CD4-positive, alpha-beta memory T cell (primary cell): Measurements from ENCODE around the gene RSPRY1. TPM values are rescaled to one million over a fixed set of nuclear protein-coding genes. Genes with fewer than 3 reads are reported as not detected.
"Not testable (repeated sequence)": the region's sequence is repeated elsewhere in the genome, so short reads cannot be mapped to it uniquely, and the experiment has no call there.

Experiments used
- CTCF ChIA-PET: fragments of 350-600 bp; sonication (Branson Sonifier 250); formaldehyde crosslinking; loops from one replicate; lab custom pipeline; 2021; ENCODE audit warnings: inconsistent platforms; ENCODE audit not compliant: partially characterized antibody; lab: Charles Lee
- POLR2A ChIA-PET: fragments of 350-600 bp; sonication (Branson Sonifier 250); formaldehyde crosslinking; loops from one replicate; lab custom pipeline; 2021; ENCODE audit not compliant: partially characterized antibody; lab: Charles Lee
- DNase-seq, 5 donors: peaks; one replicate each; pipeline versions ENCODE4 v3.0.0 to v3.0.0-alpha.2; 2020 to 2022; ENCODE audit warnings: mixed read lengths in 1 of 5
- H3K27ac ChIP-seq: one replicate; pipeline ENCODE4 v1.7.0; 2013; ENCODE audit warnings: low read depth, low read length
- H3K27me3 ChIP-seq: 2 replicates; pipeline ENCODE4 v1.7.0; 2013; ENCODE audit warnings: mild to moderate bottlenecking, low read length, moderate library complexity; ENCODE audit not compliant: insufficient read depth
- H3K36me3 ChIP-seq: 2 replicates; pipeline ENCODE4 v1.7.0; 2013; ENCODE audit warnings: mild to moderate bottlenecking, low read length, moderate library complexity; ENCODE audit not compliant: insufficient read depth
- H3K4me1 ChIP-seq: 2 replicates; pipeline ENCODE4 v1.7.0; 2013; ENCODE audit warnings: mild to moderate bottlenecking, low read length, moderate library complexity; ENCODE audit not compliant: insufficient read depth
- H3K4me3 ChIP-seq, 2 donors: one replicate each; pipeline ENCODE4 v1.7.0; 2013; ENCODE audit warnings: low read length in 2 of 2, mild to moderate bottlenecking in 1 of 2
- H3K9me3 ChIP-seq, 2 donors: one replicate each; pipeline ENCODE4 v1.7.0; 2013; ENCODE audit warnings: low read length in 2 of 2, control low read depth in 1 of 2; ENCODE audit not compliant: control insufficient read depth in 1 of 2
- H3K27ac Mint-ChIP-seq, 7 donors: one replicate each; pipeline ENCODE4 v1.8.0; 2020 to 2021; ENCODE audit warnings: mixed read lengths in 7 of 7, mild to moderate bottlenecking in 6 of 7, inconsistent platforms in 3 of 7, moderate library complexity in 3 of 7
- H3K27me3 Mint-ChIP-seq, 2 donors: one replicate each; pipeline ENCODE4 v1.8.0; 2020 to 2021; ENCODE audit warnings: mixed read lengths in 2 of 2
- H3K36me3 Mint-ChIP-seq, 2 donors: one replicate each; pipeline ENCODE4 v1.8.0; 2020 to 2021; ENCODE audit warnings: mixed read lengths in 2 of 2, inconsistent platforms in 1 of 2, mild to moderate bottlenecking in 1 of 2
- H3K4me1 Mint-ChIP-seq, 4 donors: one replicate each; pipeline ENCODE4 v1.8.0; 2020 to 2021; ENCODE audit warnings: mixed read lengths in 4 of 4, mild to moderate bottlenecking in 1 of 4
- H3K4me3 Mint-ChIP-seq, 8 donors: one replicate each; pipeline ENCODE4 v1.8.0; 2020 to 2021; ENCODE audit warnings: mixed read lengths in 8 of 8, mild to moderate bottlenecking in 7 of 8, moderate library complexity in 6 of 8, inconsistent platforms in 3 of 8
- H3K9me3 Mint-ChIP-seq, 8 donors: one replicate each; pipeline ENCODE4 v1.8.0; 2020 to 2021; ENCODE audit warnings: mixed read lengths in 8 of 8, mild to moderate bottlenecking in 5 of 8, inconsistent platforms in 3 of 8, moderate library complexity in 1 of 8
- intact Hi-C: fragments of 100-400 bp; cut with micrococcal nuclease; formaldehyde crosslinking; loops from one replicate; pipeline ENCODE4 v1.15.1; 2023
- polyA plus RNA-seq, 2 donors: library from polyadenylated mRNA; unstranded; fragments of 300-500 nt; fragmentation: Illumina TruSeq; gene quantifications; one replicate each; pipeline ENCODE4 v1.2.3, GENCODE V29; 2021
- total RNA-seq, 2 experiments: library from RNA; stranded (reverse); gene quantifications; one replicate each; pipeline ENCODE4 v1.2.3, GENCODE V29; 2021

RSPRY1 gene
- total and polyA plus RNA-seq, 4 experiments from 2014 or later, result 28.5 to 38.0 (median 33.4) TPM

DNA sequence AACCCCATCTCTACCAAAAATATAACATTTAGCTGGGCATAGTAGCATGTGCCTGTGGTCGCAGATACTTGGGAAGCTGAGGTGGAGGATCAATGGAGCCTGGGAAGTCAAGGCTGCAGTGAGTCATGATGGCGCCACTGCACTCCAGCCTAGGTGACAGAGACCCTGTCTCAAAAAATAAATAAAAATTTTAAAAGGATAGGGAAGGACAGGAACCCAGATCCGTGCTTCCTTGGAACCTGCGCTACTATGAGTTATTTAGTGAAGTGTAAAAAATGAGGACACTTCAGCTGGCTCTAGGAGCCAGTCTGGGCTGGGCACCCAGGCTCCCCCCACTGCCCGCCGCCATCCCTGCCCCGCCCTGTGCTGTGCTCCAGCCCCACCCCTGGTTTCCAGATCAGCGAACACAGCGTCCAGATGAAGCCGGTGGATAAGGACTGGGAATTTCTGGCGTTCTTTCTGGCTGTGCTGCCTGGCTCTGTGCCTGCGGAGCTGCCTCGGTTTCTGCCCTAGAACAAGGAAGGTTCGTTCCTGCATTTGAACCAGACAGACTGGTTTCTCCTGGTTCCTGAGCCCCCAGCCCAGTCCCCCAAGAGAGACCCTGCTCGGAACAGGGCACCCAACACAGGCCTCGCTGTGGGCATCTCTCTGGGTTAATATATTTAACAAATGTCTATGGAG lies 79.9 kb downstream of the RSPRY1 start:
- CTCF ChIA-PET, result interaction anchor here (0.8 kb wide), 1 partner anchor 34 kb away, joined by 3 read pairs; no protein-coding TSS in a partner anchor
- no peaks in the 10 kb centered on the region for H3K9me3 Mint-ChIP-seq

DNA sequence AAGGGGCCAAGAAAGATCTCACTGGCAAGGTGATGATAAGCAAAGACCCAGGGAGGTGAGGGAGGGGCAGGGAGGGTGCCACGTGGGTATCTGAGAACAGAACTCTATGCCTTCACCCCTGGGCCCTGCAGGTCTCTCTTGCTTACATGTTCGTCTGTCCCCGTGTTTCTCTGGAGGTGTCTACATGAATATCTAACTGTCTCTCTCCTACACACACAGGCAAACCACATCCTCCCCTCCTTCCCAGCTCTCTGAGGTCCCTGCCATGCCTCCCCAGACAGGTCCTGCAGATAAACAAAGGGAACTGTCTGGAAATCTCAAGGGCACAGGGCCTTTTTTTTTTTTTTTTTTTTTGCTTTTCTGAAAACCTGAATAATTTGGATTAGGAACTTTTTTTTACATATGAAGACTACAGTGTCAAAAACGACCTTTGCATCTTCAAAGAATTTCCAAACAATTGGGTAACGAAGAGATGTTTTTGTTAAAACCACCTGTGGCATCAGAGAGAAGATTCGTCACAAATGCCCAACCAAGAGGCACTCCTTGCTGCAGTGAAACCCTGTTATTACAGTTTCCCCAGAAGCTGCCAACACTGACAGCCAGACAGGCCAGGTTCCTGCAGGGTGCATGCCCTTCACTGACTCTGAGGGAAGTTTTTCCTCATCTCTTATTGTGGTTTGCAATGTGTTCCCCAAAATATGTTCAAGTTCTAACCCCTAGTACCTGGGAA lies 80.6 kb downstream of the RSPRY1 start:
- no peaks in the 10 kb centered on the region for H3K36me3 Mint-ChIP-seq
- no peak overlapping the region for H3K4me3 ChIP-seq
- intact Hi-C loops, result loop anchor here (1.0 to 2.0 kb wide), 3 partner anchors 14 to 34 kb away; partner anchors contain the start of gene ARL2BP
- no peaks in the 10 kb centered on the region for H3K36me3 ChIP-seq
- DNase-seq, result peak; percentile 50 to 76 (median 57)
- H3K9me3 Mint-ChIP-seq, result no peaks in the 10 kb centered on the region
- CTCF ChIA-PET, result interaction anchor here (0.8 kb wide), 1 partner anchor 34 kb away, joined by 3 read pairs; no protein-coding TSS in a partner anchor
- peaks cover 44% of the 10 kb centered on the region for H3K4me1 ChIP-seq
- peaks cover 20 to 42% (median 25%) of the 10 kb centered on the region in 4 donors for H3K4me1 Mint-ChIP-seq
- H3K9me3 ChIP-seq, result no peaks in the 10 kb centered on the region
- H3K27ac ChIP-seq, result peak overlapping the region; percentile 34
- H3K4me3 Mint-ChIP-seq, result peak overlapping the region; percentile 13 to 69 (median 46)
- POLR2A ChIA-PET, result interaction anchor here (0.7 to 3.8 kb wide), 8 partner anchors 9 to 195 kb away, joined by 3 to 17 read pairs (median 4); partner anchors contain the start of genes ARL2BP, CIAPIN1, COQ9 and PSME3IP1
- no peaks in the 10 kb centered on the region for H3K27me3 Mint-ChIP-seq
- H3K27ac Mint-ChIP-seq, result peak overlapping the region; percentile 72 to 95 (median 86)
- H3K27me3 ChIP-seq, result no peaks in the 10 kb centered on the region

More for the DNA sequence above, 79.9 kb downstream of the RSPRY1 start:
- no peaks in the 10 kb centered on the region for H3K27me3 Mint-ChIP-seq
- intact Hi-C loops, result loop anchor here (2.0 kb wide), 1 partner anchor 15 kb away; no protein-coding TSS in a partner anchor
- Histone ChIP-seq H3K4me1 (peaks cover 44% of the 10 kb centered on the region), H3K27me3 (no peaks in the 10 kb centered on the region), H3K4me3 (no peak overlapping the region), H3K9me3 (no peaks in the 10 kb centered on the region), H3K36me3 (no peaks in the 10 kb centered on the region), H3K27ac (peak overlapping the region; percentile 34)
- POLR2A ChIA-PET, result interaction anchor here (0.8 to 3.8 kb wide), 5 partner anchors 9 to 80 kb away, joined by 3 to 17 read pairs (median 4); partner anchors contain the start of genes ARL2BP, PSME3IP1 and RSPRY1
- H3K27ac Mint-ChIP-seq, result peak overlapping the region; percentile 72 to 95 (median 86)
- peaks cover 20 to 42% (median 25%) of the 10 kb centered on the region in 4 donors for H3K4me1 Mint-ChIP-seq
- no peak for DNase-seq
- H3K4me3 Mint-ChIP-seq, result peak overlapping the region; percentile 0 to 69 (median 24)
- H3K36me3 Mint-ChIP-seq, result no peaks in the 10 kb centered on the region

DNA sequence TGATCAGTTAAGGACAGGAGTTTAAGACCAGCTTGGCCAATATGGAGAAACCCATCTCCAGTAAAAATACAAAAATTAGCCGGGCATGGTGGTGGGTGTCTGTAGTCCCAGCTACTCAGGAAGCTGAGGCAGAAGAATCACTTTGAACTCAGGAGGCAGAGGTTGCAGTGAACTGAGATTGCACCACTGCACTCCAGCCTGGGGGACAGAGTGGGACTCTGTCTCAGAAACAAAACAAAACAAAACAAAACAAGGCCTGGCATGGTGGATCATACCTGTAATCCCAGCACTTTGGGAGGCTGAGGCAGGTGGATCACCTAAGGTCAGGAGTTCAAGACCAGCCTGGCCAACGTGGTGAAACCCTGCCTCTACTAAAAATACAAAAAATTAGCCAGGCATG lies 81.2 kb downstream of the RSPRY1 start:
- DNase-seq, H3K27ac ChIP-seq, H3K4me3 ChIP-seq, H3K36me3 Mint-ChIP-seq, H3K27me3 ChIP-seq, H3K9me3 Mint-ChIP-seq, H3K9me3 ChIP-seq, H3K36me3 ChIP-seq, CTCF ChIA-PET, H3K27me3 Mint-ChIP-seq: not testable (repeated sequence)
- H3K27ac Mint-ChIP-seq, result peak overlapping the region; percentile 76 to 95 (median 86)
- POLR2A ChIA-PET, result interaction anchor here (0.7 to 3.8 kb wide), 5 partner anchors 10 to 194 kb away, joined by 3 to 17 read pairs (median 4); partner anchors contain the start of genes CIAPIN1 and COQ9
- peak overlapping the region in 6 of 8 donors; percentile 26 to 69 (median 50) for H3K4me3 Mint-ChIP-seq
- peaks cover 20 to 42% (median 25%) of the 10 kb centered on the region in 4 donors for H3K4me1 Mint-ChIP-seq
- intact Hi-C loops, result loop anchor here (1.0 to 2.0 kb wide), 3 partner anchors 13 to 33 kb away; partner anchors contain the start of gene ARL2BP
- H3K4me1 ChIP-seq, result peaks cover 44% of the 10 kb centered on the region

- Histone ChIP-seq H3K27me3 (no peaks in the 10 kb centered on the region), H3K27ac (no peak overlapping the region), H3K4me1 (peaks cover 44% of the 10 kb centered on the region), H3K4me3 (no peak overlapping the region), H3K36me3 (no peaks in the 10 kb centered on the region), H3K9me3 (no peaks in the 10 kb centered on the region)
- no peaks in the 10 kb centered on the region for H3K27me3 Mint-ChIP-seq
- no peaks in the 10 kb centered on the region for H3K36me3 Mint-ChIP-seq
- no peak overlapping the region for H3K4me3 Mint-ChIP-seq
- intact Hi-C loops, result no loop called here
- DNase-seq, result no peak
- ChIA-PET CTCF (no interaction called here), POLR2A (interaction anchor here (1.4 to 3.8 kb wide), 2 partner anchors 9 to 31 kb away, joined by 3 to 17 read pairs; no protein-coding TSS in a partner anchor)
- peak overlapping the region in 6 of 7 donors; percentile 22 to 80 (median 61) for H3K27ac Mint-ChIP-seq
- peaks cover 20 to 42% (median 25%) of the 10 kb centered on the region in 4 donors for H3K4me1 Mint-ChIP-seq
- no peaks in the 10 kb centered on the region for H3K9me3 Mint-ChIP-seq
These were observed 83.0 kb downstream of the RSPRY1 start for GRCh38 chr16:57268804-57269800.

GRCh38 chr16:57270221-57271062 lies 84.3 kb downstream of the RSPRY1 start:
- Mint-ChIP-seq H3K27ac (peak overlapping the region in 1 of 7 donors; percentile 52), H3K36me3 (no peaks in the 10 kb centered on the region)
- CTCF ChIA-PET, result no interaction called here

GRCh38 chr16:57271063-57271345 lies 84.9 kb downstream of the RSPRY1 start:
- H3K27ac Mint-ChIP-seq, result no peak overlapping the region
- intact Hi-C loops, result no loop called here
- H3K36me3 Mint-ChIP-seq, result no peaks in the 10 kb centered on the region
- H3K9me3 Mint-ChIP-seq, result no peaks in the 10 kb centered on the region
- no peaks in the 10 kb centered on the region for H3K27me3 Mint-ChIP-seq
- Histone ChIP-seq H3K36me3 (no peaks in the 10 kb centered on the region), H3K27me3 (no peaks in the 10 kb centered on the region), H3K27ac (no peak overlapping the region), H3K4me3 (no peak overlapping the region), H3K4me1 (peaks cover 34% of the 10 kb centered on the region), H3K9me3 (no peaks in the 10 kb centered on the region)
- ChIA-PET POLR2A (no interaction called here), CTCF (no interaction called here)
- peaks cover 17 to 32% (median 20%) of the 10 kb centered on the region in 4 donors for H3K4me1 Mint-ChIP-seq
- no peak for DNase-seq
- H3K4me3 Mint-ChIP-seq, result no peak overlapping the region

More at GRCh38 chr16:57270221-57271062, 84.3 kb downstream of the RSPRY1 start:
- intact Hi-C loops, result no loop called here
- H3K4me3 Mint-ChIP-seq, result no peak overlapping the region
- H3K27me3 ChIP-seq, result no peaks in the 10 kb centered on the region
- H3K9me3 ChIP-seq, result no peaks in the 10 kb centered on the region
- no peak overlapping the region for H3K4me3 ChIP-seq
- no peaks in the 10 kb centered on the region for H3K27me3 Mint-ChIP-seq
- POLR2A ChIA-PET, result interaction anchor here (1.4 kb wide), 1 partner anchor 8 kb away, joined by 3 read pairs; no protein-coding TSS in a partner anchor
- peaks cover 39% of the 10 kb centered on the region for H3K4me1 ChIP-seq
- H3K9me3 Mint-ChIP-seq, result no peaks in the 10 kb centered on the region
- no peaks in the 10 kb centered on the region for H3K36me3 ChIP-seq
- H3K27ac ChIP-seq, result no peak overlapping the region
- no peak for DNase-seq
- H3K4me1 Mint-ChIP-seq, result peaks cover 18 to 38% (median 22%) of the 10 kb centered on the region in 4 donors
